H1 (cell line): ENCODE data around the gene FBXO2. TPM values are rescaled to one million over a fixed set of nuclear protein-coding genes. Genes with fewer than 3 reads are reported as not detected.

Source experiments
- ASH2L ChIP-seq: fragments of 200-600, 300-600 bp; sonication (generic); IDR thresholded peaks from one replicate; pipeline ENCODE4 v1.7.1; 2017; ENCODE audit warnings: low read length
- BRCA1 ChIP-seq: IDR thresholded peaks from 2 replicates; pipeline ENCODE4 v1.6.1; 2012; ENCODE audit warnings: low read depth, low read length, improper control_type of control experiment
- CBX8 ChIP-seq: fragments of 300-800, 300-1000 bp; sonication (generic); IDR thresholded peaks from 2 replicates; pipeline ENCODE4 v1.7.1; 2016; ENCODE audit warnings: low read depth, low read length, borderline replicate concordance
- CHD1 ChIP-seq: IDR thresholded peaks from 2 replicates; pipeline ENCODE4 v1.6.1; 2012; ENCODE audit warnings: low read depth, low read length, improper control_type of control experiment
- E2F6 ChIP-seq: IDR thresholded peaks from 2 replicates; pipeline ENCODE4 v1.6.1; 2012; ENCODE audit warnings: inconsistent platforms
- EGR1 ChIP-seq: IDR thresholded peaks from 2 replicates; pipeline ENCODE4 v1.6.1; 2011; ENCODE audit warnings: low read depth, low read length, borderline replicate concordance
- FOSL1 ChIP-seq: IDR thresholded peaks from 2 replicates; pipeline ENCODE4 v1.6.1; 2011; ENCODE audit warnings: mild to moderate bottlenecking, low read depth, low read length, moderate library complexity; ENCODE audit not compliant: insufficient read depth
- HDAC2 ChIP-seq, 2 experiments: fragments of 300-600 bp in 1 of 2; sonication (generic) in 1 of 2; IDR thresholded peaks; 2 replicates each; pipeline ENCODE4 v1.6.1; 2011 to 2012; ENCODE audit warnings: low read depth in 2 of 2, low read length in 2 of 2, mild to moderate bottlenecking in 2 of 2, moderate library complexity in 2 of 2, borderline replicate concordance in 1 of 2, inconsistent platforms in 1 of 2
- HDAC6 ChIP-seq: IDR thresholded peaks from one replicate; pipeline ENCODE4 v1.7.1; 2012; ENCODE audit warnings: low read depth, mild to moderate bottlenecking, inconsistent platforms, low read length, moderate library complexity
- JUN ChIP-seq: IDR thresholded peaks from 2 replicates; pipeline ENCODE4 v1.6.1; 2011; ENCODE audit warnings: low read depth, mild to moderate bottlenecking, improper control_type of control experiment, low read length
- JUND ChIP-seq: IDR thresholded peaks from 2 replicates; pipeline ENCODE4 v1.6.1; 2011; ENCODE audit warnings: mild to moderate bottlenecking, improper control_type of control experiment, low read length
- KDM1A ChIP-seq: fragments of 200-600, 300-600 bp; sonication (generic); IDR thresholded peaks from 2 replicates; pipeline ENCODE4 v1.7.1; 2016; ENCODE audit warnings: mild to moderate bottlenecking, low read length, borderline replicate concordance
- KDM5A ChIP-seq: fragments of 200-600 bp; IDR thresholded peaks from 2 replicates; pipeline ENCODE4 v1.7.1; 2012; ENCODE audit warnings: mild to moderate bottlenecking, low read length, inconsistent platforms, mixed read lengths
- MAFK ChIP-seq: IDR thresholded peaks from 2 replicates; pipeline ENCODE4 v1.6.1; 2012; ENCODE audit warnings: low read depth, mild to moderate bottlenecking, improper control_type of control experiment, low read length
- MAX ChIP-seq: IDR thresholded peaks from 2 replicates; pipeline ENCODE4 v1.6.1; 2012; ENCODE audit warnings: inconsistent platforms
- PHF8 ChIP-seq: fragments of 200-600 bp; sonication (generic); conservative IDR thresholded peaks from 2 replicates; pipeline ENCODE4 v1.7.1; 2012; ENCODE audit warnings: low read depth, mild to moderate bottlenecking, inconsistent platforms, low read length, moderate library complexity
- POU5F1 ChIP-seq: IDR thresholded peaks from 2 replicates; pipeline ENCODE4 v1.6.1; 2011; ENCODE audit warnings: low read depth, mild to moderate bottlenecking, low read length, moderate library complexity
- RNF2 ChIP-seq: fragments of 200-900, 300-1000 bp; sonication (generic); IDR thresholded peaks from 2 replicates; pipeline ENCODE4 v1.7.1; 2016; ENCODE audit warnings: borderline replicate concordance, low read depth, mild to moderate bottlenecking, antibody characterized with exemption, low read length; ENCODE audit not compliant: poor library complexity, severe bottlenecking; ENCODE audit errors: missing control alignments
- SP1 ChIP-seq: IDR thresholded peaks from 2 replicates; pipeline ENCODE4 v1.6.1; 2011; ENCODE audit warnings: low read depth, low read length
- SP2 ChIP-seq: IDR thresholded peaks from 2 replicates; pipeline ENCODE4 v1.6.1; 2012; ENCODE audit warnings: mild to moderate bottlenecking, low read length, inconsistent platforms
- SP4 ChIP-seq: IDR thresholded peaks from 2 replicates; pipeline ENCODE4 v1.6.1; 2012; ENCODE audit warnings: low read length, inconsistent platforms
- SUZ12 ChIP-seq: fragments of 200-600 bp; sonication (generic); IDR thresholded peaks from 2 replicates; pipeline ENCODE4 v1.6.1; 2012; ENCODE audit warnings: mild to moderate bottlenecking, inconsistent platforms, low read length, moderate library complexity, mixed read lengths
- TAF7 ChIP-seq: optimal IDR thresholded peaks from 2 replicates; pipeline ENCODE3; 2011; ENCODE audit warnings: low read depth, mild to moderate bottlenecking, inconsistent platforms, low read length, moderate library complexity, borderline replicate concordance
- YY1 ChIP-seq: IDR thresholded peaks from 2 replicates; pipeline ENCODE4 v1.6.1; 2011; ENCODE audit warnings: low read depth, mild to moderate bottlenecking, low read length
- polyA plus RNA-seq, 7 experiments: library from polyadenylated mRNA; depleted of rRNA in 3 of 7; stranded (reverse) in 5 of 7; unstranded in 2 of 7; fragments of >200 nt in 5 of 7; fragments of 200-250 nt in 2 of 7; gene quantifications; 1 replicate in 5 of 7; 2 replicates in 1 of 7; 4 replicates in 1 of 7; pipeline versions ENCODE4 v1.2.1 to v1.2.3, GENCODE V29; 2011 to 2013; ENCODE audit warnings: missing spikeins in 2 of 7, mixed read lengths in 2 of 7
- total RNA-seq: library from RNA; stranded (reverse); fragmentation: NEBNext Ultra II Directional; extraction: Animal tissue kit (Norgen Biotek cat#: 25700); gene quantifications from 2 replicates; pipeline ENCODE4 v1.2.1, GENCODE V29; 2021

The FBXO2 gene
- total and polyA plus RNA-seq, 2 of the 8 experiments (the other 6 are each of a cell fraction or from before 2014, with no cell fraction given), result 51.3 to 57.9 TPM

GRCh38 chr1:11681071-11681771, 27.0 kb upstream of the FBXO2 start, which contains the start of gene MAD2L2 (continued):
- TF ChIP-seq TAF7 (no peak), ASH2L (peak; percentile 46), MAX (peak; percentile 36; the same call in 1 of the 2 replicates), SP1 (peak; percentile 70; the same call in 1 of the 2 replicates), MAFK (no peak), PHF8 (peak; percentile 0; the same call in 1 of the 2 replicates), POU5F1 (no peak), BRCA1 (no peak), E2F6 (no peak), SP4 (no peak), FOSL1 (peak; percentile 92), HDAC6 (no peak), JUND (no peak), YY1 (no peak), RNF2 (no peak), CBX8 (no peak), HDAC2 (IDR thresholded peaks at IDR 0.05; ENCODE audit: borderline replicate concordance in 1 of 2, low read depth in 2 of 2, low read length in 2 of 2) (no peak), SUZ12 (no peak), KDM5A (no peak), JUN (no peak), EGR1 (peak; percentile 92; the same call in 1 of the 2 replicates), CHD1 (no peak), KDM1A (no peak), SP2 (no peak)
